H1 (cell line): ENCODE data around the gene RUFY1. TPM values are rescaled to one million over a fixed set of nuclear protein-coding genes. Genes with fewer than 3 reads are reported as not detected.

Source experiments
- CTCF ChIA-PET: fragments of 300-600 bp; sonication (Branson Sonifier 250); formaldehyde crosslinking; loops from one replicate; lab custom pipeline; 2021; ENCODE audit not compliant: partially characterized antibody; lab: Charles Lee
- POLR2A ChIA-PET: fragments of 300-600 bp; sonication (Branson Sonifier 250); formaldehyde crosslinking; loops from one replicate; lab custom pipeline; 2021; ENCODE audit warnings: inconsistent platforms; ENCODE audit not compliant: partially characterized antibody; lab: Charles Lee
- DNase-seq, 2 experiments: peaks; one replicate each; pipeline versions ENCODE4 v3.0.0 to v3.0.0-alpha.2; 2010 to 2022; ENCODE audit warnings: low spot score in 2 of 2, low read depth in 1 of 2, mixed read lengths in 1 of 2
- FAIRE-seq: peaks from 2 replicates; lab custom pipeline; 2011; peaks lifted over from hg19 to GRCh38; lab: Jason Lieb, UNC
- H2AFZ ChIP-seq: 2 replicates; pipeline ENCODE4 v1.8.1; 2012; ENCODE audit warnings: low read length, inconsistent platforms
- H2AK5ac ChIP-seq: 2 replicates; pipeline ENCODE4 v1.6.1; 2013; ENCODE audit warnings: low read depth, low read length
- H2BK120ac ChIP-seq: replicated peaks from 2 replicates; pipeline ENCODE3; 2013; ENCODE audit warnings: low read depth, low read length, inconsistent platforms
- H2BK12ac ChIP-seq: 2 replicates; pipeline ENCODE4 v1.6.1; 2013; ENCODE audit warnings: low read depth, low read length
- H2BK15ac ChIP-seq: 2 replicates; pipeline ENCODE4 v1.6.1; 2013; ENCODE audit warnings: low read length
- H2BK20ac ChIP-seq: 2 replicates; pipeline ENCODE4 v1.6.1; 2013; ENCODE audit warnings: low read length
- H2BK5ac ChIP-seq: 2 replicates; pipeline ENCODE4 v1.6.1; 2013; ENCODE audit warnings: low read depth, low read length
- H3K14ac ChIP-seq: 2 replicates; pipeline ENCODE4 v1.6.1; 2013; ENCODE audit warnings: inconsistent platforms; ENCODE audit not compliant: insufficient read length
- H3K18ac ChIP-seq: 2 replicates; pipeline ENCODE4 v1.6.1; 2013; ENCODE audit warnings: low read length; ENCODE audit errors: extremely low read depth
- H3K23ac ChIP-seq: 2 replicates; pipeline ENCODE4 v1.6.1; 2013; ENCODE audit warnings: inconsistent platforms; ENCODE audit not compliant: insufficient read length
- H3K23me2 ChIP-seq: 2 replicates; pipeline ENCODE4 v1.6.1; 2013; ENCODE audit warnings: low read depth, low read length
- H3K27ac ChIP-seq: 2 replicates; pipeline ENCODE4 v1.6.1; 2011; ENCODE audit warnings: low read depth, low read length, inconsistent platforms
- H3K27me3 ChIP-seq, 4 experiments: replicated peaks in 1 of 4; 1 replicate in 1 of 4; 2 replicates in 3 of 4; pipeline versions ENCODE4 v1.6.1 to v1.8.1; 2011 to 2013; ENCODE audit warnings: low read length in 3 of 4, mild to moderate bottlenecking in 3 of 4, inconsistent platforms in 2 of 4, mixed read lengths in 2 of 4, moderate library complexity in 1 of 4; ENCODE audit not compliant: control insufficient read depth in 3 of 4, insufficient read depth in 3 of 4; ENCODE audit errors: extremely low read depth in 1 of 4
- H3K36me3 ChIP-seq, 4 experiments: 2 replicates each; pipeline versions ENCODE4 v1.6.1 to v1.8.1; 2011 to 2013; ENCODE audit warnings: mild to moderate bottlenecking in 4 of 4, low read length in 3 of 4, moderate library complexity in 2 of 4, control low read depth in 1 of 4, inconsistent platforms in 1 of 4; ENCODE audit not compliant: insufficient read depth in 4 of 4, control insufficient read depth in 2 of 4
- H3K4ac ChIP-seq: replicated peaks from 2 replicates; pipeline ENCODE3; 2013; ENCODE audit warnings: low read length, low read depth, mixed read lengths, inconsistent platforms; ENCODE audit not compliant: insufficient read length
- H3K4me1 ChIP-seq, 4 experiments: replicated peaks in 1 of 4; 1 replicate in 1 of 4; 2 replicates in 3 of 4; pipeline versions ENCODE4 v1.6.1 to v1.8.1; 2011 to 2013; ENCODE audit warnings: low read length in 3 of 4, inconsistent platforms in 2 of 4, mixed read lengths in 1 of 4; ENCODE audit not compliant: insufficient read depth in 4 of 4, control insufficient read depth in 3 of 4
- H3K4me2 ChIP-seq, 2 experiments: 2 replicates each; pipeline versions ENCODE4 v1.6.1 to v1.8.1; 2011 to 2013; ENCODE audit warnings: low read depth in 2 of 2, low read length in 2 of 2, control low read depth in 1 of 2, inconsistent platforms in 1 of 2, mild to moderate bottlenecking in 1 of 2; ENCODE audit not compliant: insufficient read depth in 1 of 2
- H3K4me3 ChIP-seq, 4 experiments: fragments of 200-600, 300-600 bp in 1 of 4; sonication (generic), shearing (Covaris generic), sonication (Bioruptor Twin) in 1 of 4; 2 replicates each; pipeline versions ENCODE4 v1.5.1 to v1.8.1; 2011 to 2016; ENCODE audit warnings: low read length in 4 of 4, low read depth in 3 of 4, control low read depth in 2 of 4, inconsistent platforms in 2 of 4, mild to moderate bottlenecking in 2 of 4, mixed read lengths in 1 of 4, moderate library complexity in 1 of 4; ENCODE audit not compliant: insufficient read depth in 2 of 4; ENCODE audit errors: extremely low read depth in 1 of 4
- H3K56ac ChIP-seq: replicated peaks from 2 replicates; pipeline ENCODE3; 2013; ENCODE audit warnings: low read depth, mild to moderate bottlenecking, mixed read lengths, low read length, inconsistent platforms; ENCODE audit not compliant: insufficient read length
- H3K79me1 ChIP-seq: 2 replicates; pipeline ENCODE4 v1.6.1; 2013; ENCODE audit warnings: low read depth, low read length, control low read depth
- H3K79me2 ChIP-seq, 2 experiments: 2 replicates each; pipeline versions ENCODE4 v1.6.1 to v1.8.1; 2012 to 2013; ENCODE audit warnings: low read length in 2 of 2, mild to moderate bottlenecking in 2 of 2, inconsistent platforms in 1 of 2; ENCODE audit not compliant: insufficient read depth in 2 of 2, control insufficient read depth in 1 of 2
- H3K9ac ChIP-seq, 4 experiments: replicated peaks in 1 of 4; 1 replicate in 1 of 4; 2 replicates in 3 of 4; pipeline versions ENCODE4 v1.6.1 to v1.8.1; 2011 to 2013; ENCODE audit warnings: low read depth in 3 of 4, low read length in 3 of 4, control low read depth in 2 of 4, mild to moderate bottlenecking in 2 of 4, moderate library complexity in 2 of 4, inconsistent platforms in 1 of 4; ENCODE audit errors: extremely low read depth in 1 of 4
- H3K9me3 ChIP-seq, 2 experiments: 2 replicates each; pipeline versions ENCODE4 v1.6.1 to v1.8.1; 2012 to 2013; ENCODE audit warnings: mild to moderate bottlenecking in 2 of 2, moderate library complexity in 2 of 2, control low read depth in 1 of 2, inconsistent platforms in 1 of 2, low read depth in 1 of 2, low read length in 1 of 2, mixed read lengths in 1 of 2; ENCODE audit not compliant: insufficient read depth in 2 of 2
- H4K20me1 ChIP-seq, 2 experiments: replicated peaks in 1 of 2; 2 replicates each; pipeline versions ENCODE3 to v1.8.1; 2011 to 2013; ENCODE audit warnings: inconsistent platforms in 2 of 2, low read length in 2 of 2, mild to moderate bottlenecking in 1 of 2; ENCODE audit not compliant: insufficient read depth in 2 of 2, control insufficient read depth in 1 of 2
- H4K5ac ChIP-seq: 2 replicates; pipeline ENCODE4 v1.6.1; 2013; ENCODE audit warnings: low read length, low read depth, mixed read lengths, inconsistent platforms; ENCODE audit not compliant: insufficient read length
- H4K8ac ChIP-seq: 2 replicates; pipeline ENCODE4 v1.8.0; 2013; ENCODE audit warnings: mild to moderate bottlenecking, moderate library complexity, low read length, inconsistent platforms; ENCODE audit not compliant: insufficient read depth; ENCODE audit errors: extremely low read depth
- H4K91ac ChIP-seq: replicated peaks from 2 replicates; pipeline ENCODE3; 2013; ENCODE audit warnings: low read length, mixed read lengths, inconsistent platforms; ENCODE audit not compliant: insufficient read length
- BCL11A ChIP-seq, 2 experiments: IDR thresholded peaks; one replicate each; pipeline ENCODE4 v1.6.1; 2011; ENCODE audit warnings: low read depth in 2 of 2, low read length in 2 of 2, mild to moderate bottlenecking in 2 of 2
- BRCA1 ChIP-seq: IDR thresholded peaks from 2 replicates; pipeline ENCODE4 v1.6.1; 2012; ENCODE audit warnings: low read depth, low read length, improper control_type of control experiment
- KDM5A ChIP-seq: fragments of 200-600 bp; IDR thresholded peaks from 2 replicates; pipeline ENCODE4 v1.7.1; 2012; ENCODE audit warnings: mild to moderate bottlenecking, low read length, inconsistent platforms, mixed read lengths
- NRF1 ChIP-seq: IDR thresholded peaks from 2 replicates; pipeline ENCODE4 v1.6.1; 2011; ENCODE audit warnings: mild to moderate bottlenecking, low read depth, low read length, improper control_type of control experiment
- POLR2A ChIP-seq, 2 experiments: IDR thresholded peaks; 1 replicate in 1 of 2; 2 replicates in 1 of 2; pipeline ENCODE4 v1.6.1; 2011; ENCODE audit warnings: low read depth in 2 of 2, low read length in 2 of 2, mild to moderate bottlenecking in 2 of 2; ENCODE audit errors: control extremely low read depth in 1 of 2
- POU5F1 ChIP-seq: IDR thresholded peaks from 2 replicates; pipeline ENCODE4 v1.6.1; 2011; ENCODE audit warnings: low read depth, mild to moderate bottlenecking, low read length, moderate library complexity
- SIN3A ChIP-seq, 2 experiments: IDR thresholded peaks in 1 of 2; conservative IDR thresholded peaks in 1 of 2; 2 replicates each; pipeline ENCODE4 v1.6.1; 2011 to 2012; ENCODE audit warnings: low read length in 2 of 2, improper control_type of control experiment in 1 of 2, low read depth in 1 of 2, mild to moderate bottlenecking in 1 of 2
- SIRT6 ChIP-seq: IDR thresholded peaks from one replicate; pipeline ENCODE4 v1.7.1; 2012; ENCODE audit warnings: low read length, inconsistent platforms
- WGBS, 2 experiments: shearing (Covaris generic) in 1 of 2; methylation state at CpG; one replicate each; pipeline versions ENCODE4 v1.1.6 to v1.1.7; 2013 to 2015; ENCODE audit warnings: low lambda C conversion rate in 2 of 2, mixed read lengths in 2 of 2, inconsistent platforms in 1 of 2, low coverage in 1 of 2, missing lambda C conversion rate in 1 of 2; ENCODE audit not compliant: insufficient replicate concordance in 2 of 2, insufficient coverage in 1 of 2, insufficient read length in 1 of 2; ENCODE audit errors: extremely low coverage in 1 of 2, missing lambda C conversion rate in 1 of 2; 5-methylcytosine and 5-hydroxymethylcytosine counted together
- polyA plus RNA-seq, 7 experiments: library from polyadenylated mRNA; depleted of rRNA in 3 of 7; stranded (reverse) in 5 of 7; unstranded in 2 of 7; fragments of >200 nt in 5 of 7; fragments of 200-250 nt in 2 of 7; gene quantifications; 1 replicate in 5 of 7; 2 replicates in 1 of 7; 4 replicates in 1 of 7; pipeline versions ENCODE4 v1.2.1 to v1.2.3, GENCODE V29; 2011 to 2013; ENCODE audit warnings: missing spikeins in 2 of 7, mixed read lengths in 2 of 7
- total RNA-seq: library from RNA; stranded (reverse); fragmentation: NEBNext Ultra II Directional; extraction: Animal tissue kit (Norgen Biotek cat#: 25700); gene quantifications from 2 replicates; pipeline ENCODE4 v1.2.1, GENCODE V29; 2021
- TF ChIP-seq, protein P1 (sequence below): IDR thresholded peaks from 2 replicates; pipeline ENCODE4 v1.6.1; 2012; ENCODE audit warnings: low read length, inconsistent platforms
- TF ChIP-seq, protein P2 (sequence below): IDR thresholded peaks from 2 replicates; pipeline ENCODE4 v1.6.1; 2012; ENCODE audit warnings: inconsistent platforms
- TF ChIP-seq, protein P3 (sequence below): IDR thresholded peaks from 2 replicates; pipeline ENCODE4 v1.6.1; 2012; ENCODE audit warnings: inconsistent platforms

Gene RUFY1
- total and polyA plus RNA-seq, 2 of the 8 experiments (the other 6 are each of a cell fraction or from before 2014, with no cell fraction given) = 22.4 to 29.5 TPM

DNA sequence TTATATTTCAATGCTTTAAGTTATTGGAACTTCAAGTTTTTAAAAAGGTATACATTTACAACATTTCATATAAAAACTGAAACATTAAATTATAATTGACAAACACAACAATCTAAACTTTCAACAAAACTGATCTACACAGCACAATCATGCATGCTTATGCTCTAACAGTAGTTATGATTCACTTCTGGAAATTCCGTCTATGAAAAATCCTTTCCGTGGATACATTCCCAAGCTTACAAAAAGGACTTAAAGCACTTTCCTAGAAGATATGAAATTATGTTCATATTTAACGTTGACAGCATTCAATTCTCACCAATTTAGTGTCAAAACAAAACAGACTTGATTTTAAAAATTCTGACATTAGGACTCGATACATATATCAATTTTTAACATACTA is 69.4 kb downstream of the RUFY1 start:
- H3K23me2 ChIP-seq = peaks cover 14% of the 10 kb centered on the region
- no peak overlapping the region for H4K5ac ChIP-seq
- H3K4me2 ChIP-seq = peak overlapping the region; percentile 75 to 94
- H3K27ac ChIP-seq = no peak overlapping the region
- peaks cover 37 to 51% of the 10 kb centered on the region in 2 experiments for H4K20me1 ChIP-seq
- POLR2A ChIA-PET = interaction anchor here (0.8 to 20.5 kb wide), 11 partner anchors 19 to 148 kb away, joined by 3 to 351 read pairs (median 5); no protein-coding TSS in a partner anchor
- no peak overlapping the region for H2BK12ac ChIP-seq
- no peak overlapping the region for H4K8ac ChIP-seq
- no peak overlapping the region for H2AK5ac ChIP-seq
- CTCF ChIA-PET = interaction anchor here (1.4 to 7.7 kb wide), 3 partner anchors 9 to 48 kb away, joined by 3 to 67 read pairs (median 19); no protein-coding TSS in a partner anchor
- H4K91ac ChIP-seq = no peak overlapping the region
- H3K23ac ChIP-seq = no peak overlapping the region
- H2AFZ ChIP-seq = no peak overlapping the region
- no peak overlapping the region for H3K18ac ChIP-seq
- H3K36me3 ChIP-seq = peaks cover 34 to 79% (median 66%) of the 10 kb centered on the region in 4 experiments
- no peak overlapping the region for H2BK20ac ChIP-seq
- H2BK15ac ChIP-seq = no peak overlapping the region
- DNase-seq = no peak
- 86% methylated on average over 4 of the region's 4 CpGs; no CpG with 5 or more reads in 1 of the 2 experiments for WGBS, 2 experiments
- H3K4me3 ChIP-seq = peak overlapping the region in 2 of 4 experiments; percentile 99; a peak in 3 of 8 replicates
- H3K27me3 ChIP-seq = no peaks in the 10 kb centered on the region
- H3K4me1 ChIP-seq = peaks cover 4 to 21% (median 11%) of the 10 kb centered on the region in 4 experiments
- no peak overlapping the region for H3K56ac ChIP-seq
- H2BK120ac ChIP-seq = no peak overlapping the region
- no peak overlapping the region for H2BK5ac ChIP-seq
- no peak for FAIRE-seq
- H3K4ac ChIP-seq = no peak overlapping the region
- no peak overlapping the region; a peak in 1 of 7 replicates for H3K9ac ChIP-seq
- no peaks in the 10 kb centered on the region for H3K9me3 ChIP-seq
- H3K14ac ChIP-seq = no peak overlapping the region
- H3K79me1 ChIP-seq = peaks cover 3% of the 10 kb centered on the region; the same call in 1 of the 2 replicates
- H3K79me2 ChIP-seq = peaks cover 13 to 61% of the 10 kb centered on the region in 2 experiments
- TF ChIP-seq, protein P1, sequence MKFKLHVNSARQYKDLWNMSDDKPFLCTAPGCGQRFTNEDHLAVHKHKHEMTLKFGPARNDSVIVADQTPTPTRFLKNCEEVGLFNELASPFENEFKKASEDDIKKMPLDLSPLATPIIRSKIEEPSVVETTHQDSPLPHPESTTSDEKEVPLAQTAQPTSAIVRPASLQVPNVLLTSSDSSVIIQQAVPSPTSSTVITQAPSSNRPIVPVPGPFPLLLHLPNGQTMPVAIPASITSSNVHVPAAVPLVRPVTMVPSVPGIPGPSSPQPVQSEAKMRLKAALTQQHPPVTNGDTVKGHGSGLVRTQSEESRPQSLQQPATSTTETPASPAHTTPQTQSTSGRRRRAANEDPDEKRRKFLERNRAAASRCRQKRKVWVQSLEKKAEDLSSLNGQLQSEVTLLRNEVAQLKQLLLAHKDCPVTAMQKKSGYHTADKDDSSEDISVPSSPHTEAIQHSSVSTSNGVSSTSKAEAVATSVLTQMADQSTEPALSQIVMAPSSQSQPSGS = no peak
- TF ChIP-seq, protein P2, sequence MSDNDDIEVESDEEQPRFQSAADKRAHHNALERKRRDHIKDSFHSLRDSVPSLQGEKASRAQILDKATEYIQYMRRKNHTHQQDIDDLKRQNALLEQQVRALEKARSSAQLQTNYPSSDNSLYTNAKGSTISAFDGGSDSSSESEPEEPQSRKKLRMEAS = no peak
- TF ChIP-seq KDM5A (no peak), BCL11A (IDR thresholded peaks at IDR 0.05; ENCODE audit: low read depth in 2 of 2, low read length in 2 of 2) (no peak), NRF1 (no peak), POLR2A (IDR thresholded peaks at IDR 0.05; ENCODE audit: control extremely low read depth in 1 of 2, low read depth in 2 of 2, low read length in 2 of 2) (no peak), BRCA1 (no peak), SIRT6 (no peak), SIN3A (conservative IDR thresholded peaks at IDR 0.05 in 1 of 2, IDR thresholded peaks at IDR 0.05 in 1 of 2; ENCODE audit: low read depth in 1 of 2, low read length in 2 of 2) (no peak), POU5F1 (no peak)
- TF ChIP-seq, protein P3, sequence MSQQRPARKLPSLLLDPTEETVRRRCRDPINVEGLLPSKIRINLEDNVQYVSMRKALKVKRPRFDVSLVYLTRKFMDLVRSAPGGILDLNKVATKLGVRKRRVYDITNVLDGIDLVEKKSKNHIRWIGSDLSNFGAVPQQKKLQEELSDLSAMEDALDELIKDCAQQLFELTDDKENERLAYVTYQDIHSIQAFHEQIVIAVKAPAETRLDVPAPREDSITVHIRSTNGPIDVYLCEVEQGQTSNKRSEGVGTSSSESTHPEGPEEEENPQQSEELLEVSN = no peak
